HepG2 (cell line): ENCODE results near the gene BRD3. TPM values are rescaled to one million over a fixed set of nuclear protein-coding genes. Genes with fewer than 3 reads are reported as not detected.

Experiments
- FOXM1 ChIP-seq: sonication (generic); formaldehyde crosslinking; IDR thresholded peaks from 2 replicates; pipeline ENCODE4 v1.5.0; 2020; ENCODE audit warnings: missing genetic modification reagents
- GLMP ChIP-seq: sonication (generic); formaldehyde crosslinking; IDR thresholded peaks from 2 replicates; pipeline ENCODE4 v1.9.0; 2021; ENCODE audit warnings: missing genetic modification reagents, mild to moderate bottlenecking, borderline replicate concordance
- HOMEZ ChIP-seq: IDR thresholded peaks from 2 replicates; pipeline ENCODE4 v1.6.1; 2016; ENCODE audit warnings: low read depth
- JUND ChIP-seq: sonication (generic); formaldehyde crosslinking; IDR thresholded peaks from 2 replicates; pipeline ENCODE4 v1.8.0; 2022; ENCODE audit warnings: mild to moderate bottlenecking, missing genetic modification reagents
- MXD3 ChIP-seq: IDR thresholded peaks from 2 replicates; pipeline ENCODE4 v1.6.1; 2016; ENCODE audit warnings: mild to moderate bottlenecking, missing biosample characterization, missing genetic modification reagents
- PLSCR1 ChIP-seq: sonication (generic); formaldehyde crosslinking; IDR thresholded peaks from 2 replicates; pipeline ENCODE4 v1.5.0; 2020; ENCODE audit warnings: missing genetic modification reagents, mild to moderate bottlenecking, borderline replicate concordance
- PREB ChIP-seq: sonication (generic); formaldehyde crosslinking; IDR thresholded peaks from 2 replicates; pipeline ENCODE4 v1.4.0; 2020; ENCODE audit warnings: missing genetic modification reagents
- RARG ChIP-seq: sonication (generic); formaldehyde crosslinking; IDR thresholded peaks from 2 replicates; pipeline ENCODE4 v1.4.0; 2020; ENCODE audit warnings: low read depth, mild to moderate bottlenecking, missing genetic modification reagents
- ZNF512B ChIP-seq: sonication (generic); formaldehyde crosslinking; IDR thresholded peaks from 2 replicates; pipeline ENCODE4 v1.5.1; 2020; ENCODE audit warnings: missing genetic modification reagents, mild to moderate bottlenecking, borderline replicate concordance
- ZNF513 ChIP-seq: sonication (generic); formaldehyde crosslinking; conservative IDR thresholded peaks from 2 replicates; pipeline ENCODE4 v1.5.0; 2020; ENCODE audit warnings: missing genetic modification reagents
- ZNF609 ChIP-seq: sonication (generic); formaldehyde crosslinking; IDR thresholded peaks from 2 replicates; pipeline ENCODE4 v1.4.0; 2020; ENCODE audit warnings: mild to moderate bottlenecking, missing genetic modification reagents, borderline replicate concordance
- ZNF652 ChIP-seq: IDR thresholded peaks from 2 replicates; pipeline ENCODE4 v1.6.1; 2016; ENCODE audit warnings: low read depth, borderline replicate concordance
- polyA plus RNA-seq, 8 experiments: library from polyadenylated mRNA; depleted of rRNA in 3 of 8; stranded (reverse) in 7 of 8; unstranded in 1 of 8; fragments of >200 nt; fragmentation: Illumina TruSeq in 4 of 8; extraction: Trizol in 4 of 8; gene quantifications; 2 replicates each; pipeline versions ENCODE4 v1.2.1 to v1.2.3, GENCODE V29; 2011 to 2016; ENCODE audit warnings: low read depth in 4 of 8, missing spikeins in 1 of 8, mixed read lengths in 1 of 8; ENCODE audit not compliant: insufficient read depth in 1 of 8
- total RNA-seq, 5 experiments: library from RNA; depleted of rRNA; stranded (reverse); fragments of >200 nt; fragmentation: Illumina TruSeq; extraction: Trizol; gene quantifications; 2 replicates each; pipeline ENCODE4 v1.2.3, GENCODE V29; 2016; ENCODE audit warnings: low read depth in 1 of 5

The BRD3 gene
- total and polyA plus RNA-seq, 2 of the 13 experiments (the other 11 are each of a cell fraction or from before 2014, with no cell fraction given) = 5.9 to 12.9 TPM

GRCh38 chr9:133992780-133993634 is 74.8 kb downstream of the BRD3 start (continued):
- TF ChIP-seq RARG = no peak
- no peak for TF ChIP-seq PREB
- TF ChIP-seq ZNF513 (CRISPR knock-in tag) = no peak
- no peak for TF ChIP-seq ZNF652 (CRISPR knock-in tag)
- TF ChIP-seq PLSCR1 (CRISPR knock-in tag) = no peak
- no peak for TF ChIP-seq GLMP (CRISPR knock-in tag)
- no peak; the same call in 1 of the 2 replicates for TF ChIP-seq MXD3 (CRISPR knock-in tag)
- TF ChIP-seq ZNF609 (CRISPR knock-in tag) = no peak; the same call in 1 of the 2 replicates
- no peak for TF ChIP-seq JUND (CRISPR knock-in tag)
- TF ChIP-seq ZNF512B = no peak
- TF ChIP-seq FOXM1 (CRISPR knock-in tag) = no peak
- TF ChIP-seq HOMEZ (CRISPR knock-in tag) = no peak
